ENCODE data around the gene MAPK13.
"Not testable (repeated sequence)": the region's sequence is repeated elsewhere in the genome, so short reads cannot be mapped to it uniquely, and the experiment has no call there.

MAPK13 gene

DNA sequence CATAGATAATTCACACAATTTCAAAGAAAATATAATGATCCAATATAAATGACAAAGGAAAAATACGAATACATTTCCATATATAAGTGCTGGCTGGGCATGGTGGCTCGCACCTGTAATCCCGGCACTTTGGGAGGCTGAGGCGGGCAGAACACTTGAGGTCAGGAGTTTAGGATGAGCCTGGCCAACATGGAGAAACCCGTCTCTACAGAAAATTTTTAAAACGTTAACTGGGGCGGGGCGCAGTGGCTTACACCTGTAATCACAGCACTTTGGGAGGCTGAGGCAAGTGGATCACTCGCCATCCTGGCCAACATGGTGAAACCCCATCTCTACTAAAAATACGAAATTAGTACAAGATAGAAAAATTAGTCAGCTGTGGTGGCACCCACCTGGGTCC is 14.9 kb upstream of the MAPK13 start:
- DNase-seq (ENCODE audit: low read depth): no peak

DNA sequence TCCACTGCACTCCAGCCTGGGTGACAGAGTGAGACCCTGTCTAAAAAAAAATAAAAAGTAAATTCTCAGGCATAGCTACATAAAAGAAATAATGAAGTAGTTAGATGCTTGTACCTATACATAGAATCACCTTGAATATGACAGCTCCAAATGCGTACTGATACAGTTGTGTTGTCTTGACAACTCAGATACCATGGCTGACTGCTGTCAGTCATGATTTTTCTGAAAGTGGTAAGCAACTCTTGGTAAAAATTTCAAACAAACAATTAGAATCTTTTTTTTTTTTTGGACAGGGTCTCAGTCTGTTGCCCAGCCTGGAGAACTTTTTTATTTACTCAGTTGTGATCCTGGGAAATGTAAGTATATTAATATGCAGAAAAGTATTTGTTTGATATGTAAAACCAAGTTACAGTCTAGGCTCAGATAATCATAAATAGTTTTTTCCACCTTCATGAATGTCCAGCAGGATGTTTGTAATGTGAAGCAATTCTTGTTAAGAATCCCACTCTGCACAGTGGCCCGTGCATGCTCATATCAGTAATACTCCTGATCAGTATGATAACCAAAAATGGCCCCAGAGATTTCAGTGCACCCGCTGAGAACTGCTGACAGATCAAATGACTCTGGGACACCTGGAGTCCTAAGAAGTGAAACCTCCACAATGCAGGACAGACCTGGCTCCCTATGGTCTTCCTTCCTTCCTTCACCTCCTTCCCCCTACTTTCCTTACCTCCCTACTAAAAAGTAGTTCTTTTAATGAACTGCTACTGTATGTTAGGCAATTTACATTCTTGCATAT is 14.0 kb upstream of the MAPK13 start:
- DNase-seq (ENCODE audit: low read depth): no peak

- DNase-seq (ENCODE audit: low read depth): no peak
These were observed 13.4 kb upstream of the MAPK13 start for GRCh38 chr6:36116943-36117342.

- no peak for DNase-seq (ENCODE audit: low read depth)
These were observed 12.4 kb upstream of the MAPK13 start for GRCh38 chr6:36117658-36118549.

GRCh38 chr6:36118550-36119107 is 11.7 kb upstream of the MAPK13 start:
- DNase-seq (ENCODE audit: low read depth): peak; percentile 51

- no peak for DNase-seq (ENCODE audit: low read depth)
These were observed 11.1 kb upstream of the MAPK13 start for GRCh38 chr6:36119209-36119608.

DNA sequence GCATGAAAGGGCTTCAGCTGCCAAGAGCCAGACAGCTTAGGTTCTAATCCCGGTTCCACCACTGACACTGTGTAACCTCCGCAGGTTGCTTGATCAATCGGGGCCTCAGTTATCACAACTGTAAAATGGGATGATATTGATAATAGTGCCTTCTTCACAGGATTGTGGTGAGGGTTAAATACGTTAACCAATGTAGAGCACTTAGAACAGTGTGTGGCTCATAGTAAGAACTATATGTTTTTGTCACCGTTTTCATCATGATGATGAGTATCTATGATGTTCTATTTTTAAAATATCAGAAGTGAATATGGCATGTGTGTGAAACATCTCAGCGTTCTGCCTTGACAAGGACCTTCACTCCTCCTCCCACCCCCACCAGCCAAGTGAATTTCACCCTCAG is 10.3 kb upstream of the MAPK13 start:
- DNase-seq (ENCODE audit: low read depth): no peak

DNA sequence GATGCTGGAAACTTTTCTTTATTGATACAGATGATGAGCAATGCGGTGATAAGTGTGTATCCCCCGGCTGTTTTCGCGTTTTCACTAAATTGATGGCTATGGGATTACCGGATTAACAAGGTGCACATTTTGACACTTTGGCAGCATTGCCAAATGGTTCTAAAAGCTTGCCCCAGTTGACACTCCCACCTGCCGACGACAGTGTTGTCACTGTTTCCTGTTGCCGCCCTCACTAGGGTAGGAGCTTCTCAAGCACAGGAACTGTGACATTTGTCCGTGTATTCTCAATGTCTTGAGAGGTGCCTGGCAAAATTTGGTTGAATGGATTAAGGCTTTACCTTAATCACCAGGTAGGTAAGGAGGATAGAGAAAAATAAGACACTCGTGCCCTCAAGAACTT is 9.8 kb upstream of the MAPK13 start:
- DNase-seq (ENCODE audit: low read depth): peak; percentile 52

DNA sequence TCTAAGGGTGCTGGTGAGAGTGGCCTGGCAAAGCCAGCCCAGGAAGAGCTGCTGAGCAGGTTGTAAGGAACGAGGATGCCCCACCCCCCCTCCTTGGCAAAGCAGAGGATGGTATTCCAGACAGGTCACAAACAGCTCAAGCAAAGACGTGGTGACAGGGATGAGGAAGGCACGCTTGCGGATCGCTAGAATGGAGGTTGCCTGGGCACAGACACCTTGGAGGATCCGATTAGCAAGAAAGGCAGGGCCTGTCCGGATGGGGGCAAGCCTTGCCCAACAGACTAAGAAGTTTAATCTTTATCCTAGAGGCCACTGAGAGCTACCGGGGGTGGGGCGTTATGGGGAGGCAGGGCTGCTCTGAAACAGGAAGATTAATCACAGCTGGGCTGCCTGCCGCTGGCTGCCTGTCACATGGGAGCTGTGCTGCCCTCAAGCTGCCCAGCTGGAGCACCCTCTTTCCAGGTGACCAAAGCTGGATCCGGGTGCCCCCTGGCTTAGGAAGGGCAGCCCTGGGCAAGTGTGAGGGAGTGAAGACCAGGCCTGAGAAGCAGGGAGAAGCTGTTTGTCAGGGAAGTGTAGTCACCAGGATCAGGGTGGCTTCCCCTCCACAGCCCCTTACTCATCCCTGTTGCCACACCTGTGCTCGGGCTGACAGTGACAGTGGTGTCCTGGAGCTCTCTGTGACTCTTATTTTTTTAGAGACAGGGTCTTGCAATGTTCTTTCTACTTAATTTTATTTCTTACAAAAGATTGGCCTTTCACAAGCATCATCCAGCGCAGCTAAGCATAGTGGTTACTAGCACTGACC is 9.1 kb upstream of the MAPK13 start:
- DNase-seq (ENCODE audit: low read depth): no peak

DNA sequence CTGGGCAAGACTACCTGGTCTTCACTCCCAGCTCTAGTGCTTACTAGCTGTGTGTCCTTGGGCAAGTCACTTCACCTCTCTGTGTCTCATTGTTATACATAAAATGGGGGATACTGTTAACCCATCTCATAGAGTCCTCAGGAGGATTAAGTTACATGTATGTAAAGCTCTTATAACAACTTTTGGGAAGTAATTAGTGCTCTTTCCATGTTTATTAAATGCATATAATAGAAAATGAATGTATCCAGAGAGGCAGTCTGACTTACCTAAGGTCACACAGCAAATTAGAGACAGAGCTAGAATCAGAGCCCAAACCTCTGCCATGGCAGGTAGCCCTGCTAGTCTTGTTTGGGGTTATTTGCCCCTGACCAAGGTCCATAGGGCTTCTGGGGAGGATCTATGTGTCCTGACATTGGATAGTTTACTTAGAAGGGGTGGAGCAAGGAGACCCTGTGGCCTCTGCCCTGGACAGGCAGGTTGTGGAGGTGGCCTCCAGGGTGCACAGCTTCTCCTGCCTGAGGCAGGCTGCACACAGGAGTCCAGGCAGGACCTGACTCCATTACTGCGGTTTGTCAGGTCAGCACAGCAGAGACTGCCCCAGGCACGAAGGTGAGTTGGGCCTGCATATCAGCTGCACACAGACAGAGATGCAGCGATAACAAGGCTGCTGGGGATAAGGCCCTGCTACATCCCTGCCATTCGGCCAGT is 8.4 kb upstream of the MAPK13 start:
- DNase-seq (ENCODE audit: low read depth): no peak

GRCh38 chr6:36122495-36123269 is 7.6 kb upstream of the MAPK13 start:
- no peak for DNase-seq (ENCODE audit: low read depth)

GRCh38 chr6:36123270-36124139 is 6.8 kb upstream of the MAPK13 start:
- DNase-seq (ENCODE audit: low read depth): peak; percentile 81

DNA sequence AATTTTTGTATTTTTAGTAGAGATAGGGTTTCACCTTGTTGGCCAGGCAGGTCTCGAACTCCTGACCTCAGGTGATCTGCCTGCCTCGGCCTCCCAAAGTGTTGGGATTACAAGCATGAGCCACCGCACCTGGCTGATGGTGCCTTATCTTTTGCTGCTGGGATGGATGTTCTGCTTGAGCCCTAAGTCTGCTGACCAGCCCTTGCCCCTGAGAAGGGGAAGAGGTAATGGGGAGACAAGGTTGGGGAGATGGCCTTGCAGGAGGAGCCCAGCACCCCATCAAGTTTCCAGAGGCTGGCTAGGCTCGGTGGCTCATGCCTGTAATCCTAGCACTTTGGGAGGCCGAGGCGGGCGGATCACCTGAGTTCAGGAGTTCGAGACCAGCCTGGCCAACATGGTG is 6.0 kb upstream of the MAPK13 start:
- DNase-seq (ENCODE audit: low read depth): not testable (repeated sequence)

- DNase-seq (ENCODE audit: low read depth): no peak
These were observed 5.4 kb upstream of the MAPK13 start for GRCh38 chr6:36124881-36125280.

DNA sequence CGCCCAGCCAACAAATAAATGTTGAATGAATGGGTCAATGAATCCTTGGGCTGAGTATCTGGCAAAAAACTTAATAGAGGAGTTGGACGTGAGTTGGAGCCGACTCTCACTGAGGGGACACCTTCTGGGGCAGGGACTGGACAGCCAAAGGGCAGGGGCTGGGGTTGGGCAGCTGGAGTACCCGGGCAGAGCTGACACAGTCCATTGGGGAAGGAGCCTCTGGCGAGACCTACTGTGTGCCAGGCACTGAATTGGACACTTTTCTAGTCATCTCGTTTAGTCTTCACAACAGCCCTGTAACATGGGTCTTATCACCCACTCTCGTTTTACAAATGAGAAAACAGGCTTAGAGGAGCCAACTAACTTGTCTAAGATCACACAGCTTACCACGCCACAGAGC is 4.7 kb upstream of the MAPK13 start:
- DNase-seq (ENCODE audit: low read depth): no peak

- DNase-seq (ENCODE audit: low read depth): no peak
These were observed 4.2 kb upstream of the MAPK13 start for GRCh38 chr6:36126121-36126520.

GRCh38 chr6:36126553-36127458 is 3.5 kb upstream of the MAPK13 start:
- DNase-seq (ENCODE audit: low read depth): no peak

GRCh38 chr6:36127462-36128016 is 2.8 kb upstream of the MAPK13 start:
- no peak for DNase-seq (ENCODE audit: low read depth)

All from stimulated activated CD8-positive, alpha-beta memory T cell treated with anti-CD3 and anti-CD28 coated beads, Interleukin-12 subunit alpha, Interleukin-12 subunit beta, amount 100 ng/mL, for 1 hour (primary cell).